K562 (cell line): ENCODE measurements around the gene RNF224. TPM values are rescaled to one million over a fixed set of nuclear protein-coding genes. Genes with fewer than 3 reads are reported as not detected.

ENCODE experiments used
- ATF7 ChIP-seq: fragments of 450-650 bp; IDR thresholded peaks from 2 replicates; pipeline ENCODE4 v1.7.1; 2014; ENCODE audit warnings: mild to moderate bottlenecking, moderate library complexity
- GTF2E2 ChIP-seq: fragments of 200-800 bp; sonication (Bioruptor generic); IDR thresholded peaks from 2 replicates; pipeline ENCODE4 v1.6.1; 2016; ENCODE audit warnings: missing genetic modification characterization, missing compliant biosample characterization
- HDGF ChIP-seq: fragments of 450-650 bp; IDR thresholded peaks from 2 replicates; pipeline ENCODE4 v1.6.1; 2016
- HINFP ChIP-seq: fragments of 450-650 bp; conservative IDR thresholded peaks from 2 replicates; pipeline ENCODE4 v1.6.1; 2016; ENCODE audit warnings: missing genetic modification characterization, low read depth, mild to moderate bottlenecking, control low read depth, missing compliant biosample characterization
- HNRNPK ChIP-seq: fragments of 200-400 bp; formaldehyde crosslinking; IDR thresholded peaks from one replicate; pipeline ENCODE4 v1.6.1; 2018; ENCODE audit warnings: mild to moderate bottlenecking, low read depth, low read length; ENCODE audit not compliant: poor library complexity, severe bottlenecking
- KDM5B ChIP-seq: fragments of 200-600 bp; sonication (generic); IDR thresholded peaks from 2 replicates; pipeline ENCODE4 v1.6.1; 2012; ENCODE audit warnings: low read depth, mild to moderate bottlenecking, moderate library complexity, low read length, control low read depth, inconsistent platforms; ENCODE audit not compliant: insufficient replicate concordance
- MTA2 ChIP-seq: fragments of 450-650 bp; IDR thresholded peaks from 2 replicates; pipeline ENCODE4 v1.6.1; 2016; ENCODE audit warnings: low read depth
- MXD1 ChIP-seq: fragments of 250-450 bp; sonication (Bioruptor Pico); IDR thresholded peaks from 2 replicates; pipeline ENCODE4 v1.8.0; 2021; ENCODE audit warnings: borderline replicate concordance, mild to moderate bottlenecking, moderate library complexity; ENCODE audit not compliant: poor library complexity, severe bottlenecking
- MYC ChIP-seq, 2 experiments: fragments of 250-450 bp in 1 of 2; sonication (Bioruptor Pico) in 1 of 2; IDR thresholded peaks; 2 replicates each; pipeline versions ENCODE4 v1.5.1 to v1.6.1; 2012 to 2021; ENCODE audit warnings: low read depth in 2 of 2, borderline replicate concordance in 1 of 2, improper control_type of control experiment in 1 of 2, low read length in 1 of 2, mild to moderate bottlenecking in 1 of 2, moderate library complexity in 1 of 2
- POLR2H ChIP-seq: IDR thresholded peaks from 2 replicates; pipeline ENCODE4 v1.6.1; 2016; ENCODE audit warnings: missing genetic modification characterization, low read depth, mild to moderate bottlenecking, control low read depth, missing compliant biosample characterization, moderate library complexity
- SAP30 ChIP-seq: fragments of 200-600 bp; sonication (generic); IDR thresholded peaks from 2 replicates; pipeline ENCODE4 v1.6.1; 2012; ENCODE audit warnings: borderline replicate concordance, low read depth, mild to moderate bottlenecking, moderate library complexity, low read length, control low read depth, inconsistent platforms; ENCODE audit not compliant: insufficient read depth, poor library complexity, severe bottlenecking
- SOX6 ChIP-seq: fragments of 450-650 bp; IDR thresholded peaks from 2 replicates; pipeline ENCODE4 v1.6.1; 2014; ENCODE audit warnings: mild to moderate bottlenecking
- STAG1 ChIP-seq: sonication (generic); formaldehyde crosslinking; IDR thresholded peaks from 2 replicates; pipeline ENCODE4 v1.5.0; 2020; ENCODE audit warnings: missing genetic modification reagents, borderline replicate concordance
- YBX1 ChIP-seq: fragments of 450-650 bp; IDR thresholded peaks from 2 replicates; pipeline ENCODE4 v1.7.1; 2016; ENCODE audit warnings: mild to moderate bottlenecking
- ZNF197 ChIP-seq: fragments of 200-800 bp; sonication (Bioruptor generic); IDR thresholded peaks from 2 replicates; pipeline ENCODE4 v1.6.1; 2016; ENCODE audit warnings: low read depth, missing genetic modification characterization, missing compliant biosample characterization
- ZNF583 ChIP-seq: fragments of 250-450 bp; sonication (Bioruptor Pico); IDR thresholded peaks from 2 replicates; pipeline ENCODE4 v1.4.0; 2020
- polyA plus RNA-seq, 8 experiments: library from polyadenylated mRNA; depleted of rRNA in 4 of 8; stranded (reverse) in 5 of 8; unstranded in 3 of 8; fragments of >200 nt; fragmentation: Nextera tagmentation in 2 of 8; fragmentation: Illumina TruSeq in 1 of 8; extraction: Ambion mirVana in 2 of 8; extraction: Trizol in 1 of 8; gene quantifications; 2 replicates each; pipeline versions ENCODE4 v1.2.1 to v1.2.3, GENCODE V29; 2011 to 2014; ENCODE audit warnings: inconsistent platforms in 1 of 8, missing spikeins in 1 of 8
- total RNA-seq, 7 experiments: library from RNA; depleted of rRNA in 6 of 7; stranded (reverse); fragments of >200 nt in 6 of 7; fragmentation: Illumina TruSeq in 2 of 7; extraction: Trizol in 2 of 7; gene quantifications; 2 replicates each; pipeline versions ENCODE4 v1.2.1 to v1.2.3, GENCODE V29; 2011 to 2021; ENCODE audit warnings: low replicate concordance in 1 of 7
- TF ChIP-seq, protein P1 (sequence below): sonication (generic); formaldehyde crosslinking; IDR thresholded peaks from 2 replicates; pipeline ENCODE4 v1.8.0; 2022; ENCODE audit warnings: mild to moderate bottlenecking, missing genetic modification reagents, borderline replicate concordance
- TF ChIP-seq, protein P2 (sequence below): sonication (generic); formaldehyde crosslinking; IDR thresholded peaks from 2 replicates; pipeline ENCODE4 v1.8.1; 2023; ENCODE audit warnings: mild to moderate bottlenecking, missing genetic modification reagents, moderate library complexity

RNF224 gene
- total and polyA plus RNA-seq, 9 of the 15 experiments (the other 6 are each of a cell fraction or from before 2014, with no cell fraction given) = not detected

DNA sequence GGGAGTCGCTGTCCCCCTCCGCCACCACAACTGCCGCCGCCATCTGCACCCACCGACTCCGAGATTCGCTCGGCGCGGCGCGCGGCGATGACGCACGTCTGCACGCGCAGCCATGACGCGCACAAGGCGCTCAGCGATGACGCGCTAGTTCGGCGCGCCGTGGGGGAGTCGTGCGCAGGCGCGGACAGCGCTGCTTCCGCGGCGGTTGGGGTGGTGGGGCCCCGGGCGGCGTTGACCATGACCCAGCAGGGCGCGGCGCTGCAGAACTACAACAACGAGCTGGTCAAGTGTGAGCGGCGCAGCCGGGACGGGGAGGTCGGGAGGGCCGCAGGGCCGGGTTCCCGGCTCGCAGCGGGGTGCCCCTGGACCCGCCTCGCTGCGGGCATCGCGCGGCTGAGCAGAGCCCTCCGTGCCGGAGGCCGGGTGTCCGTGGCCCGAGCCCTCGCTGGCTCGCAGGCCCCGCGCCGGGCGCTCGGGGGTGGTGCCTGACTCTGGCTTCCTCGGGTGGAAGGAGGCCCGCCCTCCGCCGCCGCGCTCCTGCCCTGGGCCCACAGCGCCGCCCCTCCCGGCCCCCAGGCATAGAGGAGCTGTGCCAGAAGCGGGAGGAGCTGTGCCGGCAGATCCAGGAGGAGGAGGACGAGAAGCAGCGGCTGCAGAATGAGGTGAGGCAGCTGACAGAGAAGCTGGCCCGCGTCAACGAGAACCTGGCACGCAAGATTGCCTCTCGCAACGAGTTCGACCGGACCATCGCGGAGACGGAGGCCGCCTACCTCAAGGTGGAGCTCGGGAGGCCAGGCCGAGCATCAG lies 38.6 kb upstream of the RNF224 start, which contains the start of the genes ANAPC2 and SSNA1 (continued):
- TF ChIP-seq, protein P1, sequence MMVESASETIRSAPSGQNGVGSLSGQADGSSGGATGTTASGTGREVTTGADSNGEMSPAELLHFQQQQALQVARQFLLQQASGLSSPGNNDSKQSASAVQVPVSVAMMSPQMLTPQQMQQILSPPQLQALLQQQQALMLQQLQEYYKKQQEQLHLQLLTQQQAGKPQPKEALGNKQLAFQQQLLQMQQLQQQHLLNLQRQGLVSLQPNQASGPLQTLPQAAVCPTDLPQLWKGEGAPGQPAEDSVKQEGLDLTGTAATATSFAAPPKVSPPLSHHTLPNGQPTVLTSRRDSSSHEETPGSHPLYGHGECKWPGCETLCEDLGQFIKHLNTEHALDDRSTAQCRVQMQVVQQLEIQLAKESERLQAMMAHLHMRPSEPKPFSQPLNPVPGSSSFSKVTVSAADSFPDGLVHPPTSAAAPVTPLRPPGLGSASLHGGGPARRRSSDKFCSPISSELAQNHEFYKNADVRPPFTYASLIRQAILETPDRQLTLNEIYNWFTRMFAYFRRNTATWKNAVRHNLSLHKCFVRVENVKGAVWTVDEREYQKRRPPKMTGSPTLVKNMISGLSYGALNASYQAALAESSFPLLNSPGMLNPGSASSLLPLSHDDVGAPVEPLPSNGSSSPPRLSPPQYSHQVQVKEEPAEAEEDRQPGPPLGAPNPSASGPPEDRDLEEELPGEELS (CRISPR knock-in tag) = no peak
- TF ChIP-seq MXD1 (CRISPR knock-in tag) (peak; percentile 35), ZNF197 (CRISPR knock-in tag) (no peak), POLR2H (tag) (peak; percentile 63), KDM5B (peak; percentile 87), GTF2E2 (tag) (no peak; the same call in 1 of the 2 replicates), ZNF583 (no peak), SOX6 (peak; percentile 59; the same call in 1 of the 2 replicates), HNRNPK (no peak), SAP30 (no peak), STAG1 (CRISPR knock-in tag) (no peak; the same call in 1 of the 2 replicates), MYC (IDR thresholded peaks at IDR 0.05; ENCODE audit: low read depth, low read length) (peak; percentile 88), MYC (CRISPR knock-in tag; IDR thresholded peaks at IDR 0.05; ENCODE audit: borderline replicate concordance, low read depth) (no peak), YBX1 (no peak), HINFP (tag) (no peak), MTA2 (no peak), HDGF (peak; percentile 92; the same call in 1 of the 2 replicates), ATF7 (peak; percentile 95)
- TF ChIP-seq, protein P2, sequence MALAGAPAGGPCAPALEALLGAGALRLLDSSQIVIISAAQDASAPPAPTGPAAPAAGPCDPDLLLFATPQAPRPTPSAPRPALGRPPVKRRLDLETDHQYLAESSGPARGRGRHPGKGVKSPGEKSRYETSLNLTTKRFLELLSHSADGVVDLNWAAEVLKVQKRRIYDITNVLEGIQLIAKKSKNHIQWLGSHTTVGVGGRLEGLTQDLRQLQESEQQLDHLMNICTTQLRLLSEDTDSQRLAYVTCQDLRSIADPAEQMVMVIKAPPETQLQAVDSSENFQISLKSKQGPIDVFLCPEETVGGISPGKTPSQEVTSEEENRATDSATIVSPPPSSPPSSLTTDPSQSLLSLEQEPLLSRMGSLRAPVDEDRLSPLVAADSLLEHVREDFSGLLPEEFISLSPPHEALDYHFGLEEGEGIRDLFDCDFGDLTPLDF (CRISPR knock-in tag) = peak; percentile 61; the same call in 1 of the 2 replicates
